ENCODE results near the gene RNF5. TPM values are rescaled to one million over a fixed set of nuclear protein-coding genes. Genes with fewer than 3 reads are reported as not detected.

The RNF5 gene
- total and polyA plus RNA-seq, 2 experiments from 2014 or later = 133 to 169 TPM

- no peaks in the 10 kb centered on the region for H4K20me1 ChIP-seq (ENCODE audit: insufficient read depth, poor library complexity, severe bottlenecking)
- H3K9me2 ChIP-seq (replicated peaks; ENCODE audit: insufficient read depth) = no peaks in the 10 kb centered on the region
- peaks cover 5% of the 10 kb centered on the region for H3K4me1 ChIP-seq (ENCODE audit: insufficient read depth)
- WGBS (ENCODE audit: low lambda C conversion rate, missing lambda C conversion rate) = 83% methylated on average over 2 of the region's 2 CpGs
- no peak overlapping the region for H2AFZ ChIP-seq
- H3K36me3 ChIP-seq (replicated peaks; ENCODE audit: insufficient read depth, low read depth) = no peaks in the 10 kb centered on the region
- no peaks in the 10 kb centered on the region for H3K9me3 ChIP-seq (ENCODE audit: low read depth)
- no peak overlapping the region for H3K4me2 ChIP-seq
- peaks cover 19% of the 10 kb centered on the region for H3K79me2 ChIP-seq
- peak overlapping the region; percentile 67 for H3K27ac ChIP-seq
- H3K4me3 ChIP-seq = no peak overlapping the region
- H3K27me3 ChIP-seq = no peaks in the 10 kb centered on the region
- TF ChIP-seq, protein P1, sequence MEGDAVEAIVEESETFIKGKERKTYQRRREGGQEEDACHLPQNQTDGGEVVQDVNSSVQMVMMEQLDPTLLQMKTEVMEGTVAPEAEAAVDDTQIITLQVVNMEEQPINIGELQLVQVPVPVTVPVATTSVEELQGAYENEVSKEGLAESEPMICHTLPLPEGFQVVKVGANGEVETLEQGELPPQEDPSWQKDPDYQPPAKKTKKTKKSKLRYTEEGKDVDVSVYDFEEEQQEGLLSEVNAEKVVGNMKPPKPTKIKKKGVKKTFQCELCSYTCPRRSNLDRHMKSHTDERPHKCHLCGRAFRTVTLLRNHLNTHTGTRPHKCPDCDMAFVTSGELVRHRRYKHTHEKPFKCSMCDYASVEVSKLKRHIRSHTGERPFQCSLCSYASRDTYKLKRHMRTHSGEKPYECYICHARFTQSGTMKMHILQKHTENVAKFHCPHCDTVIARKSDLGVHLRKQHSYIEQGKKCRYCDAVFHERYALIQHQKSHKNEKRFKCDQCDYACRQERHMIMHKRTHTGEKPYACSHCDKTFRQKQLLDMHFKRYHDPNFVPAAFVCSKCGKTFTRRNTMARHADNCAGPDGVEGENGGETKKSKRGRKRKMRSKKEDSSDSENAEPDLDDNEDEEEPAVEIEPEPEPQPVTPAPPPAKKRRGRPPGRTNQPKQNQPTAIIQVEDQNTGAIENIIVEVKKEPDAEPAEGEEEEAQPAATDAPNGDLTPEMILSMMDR (IDR thresholded peaks at IDR 0.05; ENCODE audit: poor library complexity) = no peak
- no peak for TF ChIP-seq EZH2phosphoT487 (IDR thresholded peaks at IDR 0.05; ENCODE audit: low read depth, severe bottlenecking, unreplicated experiment)
- no peak for TF ChIP-seq EZH2 (IDR thresholded peaks at IDR 0.05; ENCODE audit: borderline replicate concordance)
- no peak for DNase-seq (ENCODE audit: low spot score)
These were observed 9.9 kb upstream of the RNF5 start for GRCh38 chr6:32168350-32168749.

- H3K79me2 ChIP-seq = peaks cover 26% of the 10 kb centered on the region
- no peak for DNase-seq (ENCODE audit: low spot score)
- no peaks in the 10 kb centered on the region for H3K9me2 ChIP-seq (replicated peaks; ENCODE audit: insufficient read depth)
- WGBS (ENCODE audit: low lambda C conversion rate, missing lambda C conversion rate) = 92% methylated on average over 11 of the region's 11 CpGs
- no peaks in the 10 kb centered on the region for H4K20me1 ChIP-seq (ENCODE audit: insufficient read depth, poor library complexity, severe bottlenecking)
- H3K27me3 ChIP-seq = no peaks in the 10 kb centered on the region
- no peak overlapping the region for H3K4me2 ChIP-seq
- H3K36me3 ChIP-seq (replicated peaks; ENCODE audit: insufficient read depth, low read depth) = no peaks in the 10 kb centered on the region
- H3K9me3 ChIP-seq (ENCODE audit: low read depth) = no peaks in the 10 kb centered on the region
- H3K4me1 ChIP-seq (ENCODE audit: insufficient read depth) = peaks cover 5% of the 10 kb centered on the region
- no peak overlapping the region for H2AFZ ChIP-seq
- no peak for TF ChIP-seq EZH2 (IDR thresholded peaks at IDR 0.05; ENCODE audit: borderline replicate concordance)
- no peak for TF ChIP-seq EZH2phosphoT487 (IDR thresholded peaks at IDR 0.05; ENCODE audit: low read depth, severe bottlenecking, unreplicated experiment)
- TF ChIP-seq, protein P1 (IDR thresholded peaks at IDR 0.05; ENCODE audit: poor library complexity) = no peak
- no peak overlapping the region for H3K27ac ChIP-seq
- no peak overlapping the region for H3K4me3 ChIP-seq
These were observed 9.2 kb upstream of the RNF5 start for GRCh38 chr6:32168807-32169591.

GRCh38 chr6:32170294-32170693, 7.9 kb upstream of the RNF5 start:
- Histone ChIP-seq H3K36me3 (replicated peaks; ENCODE audit: insufficient read depth, low read depth) (no peaks in the 10 kb centered on the region), H3K4me3 (no peak overlapping the region), H3K4me2 (no peak overlapping the region), H3K27me3 (no peaks in the 10 kb centered on the region), H3K27ac (no peak overlapping the region), H2AFZ (no peak overlapping the region), H3K9me3 (ENCODE audit: low read depth) (no peaks in the 10 kb centered on the region), H3K4me1 (ENCODE audit: insufficient read depth) (peaks cover 12% of the 10 kb centered on the region), H3K79me2 (peaks cover 39% of the 10 kb centered on the region), H3K9me2 (replicated peaks; ENCODE audit: insufficient read depth) (no peaks in the 10 kb centered on the region), H4K20me1 (ENCODE audit: insufficient read depth, poor library complexity, severe bottlenecking) (no peaks in the 10 kb centered on the region)
- no peak for TF ChIP-seq EZH2phosphoT487 (IDR thresholded peaks at IDR 0.05; ENCODE audit: low read depth, severe bottlenecking, unreplicated experiment)
- TF ChIP-seq, protein P1 (IDR thresholded peaks at IDR 0.05; ENCODE audit: poor library complexity) = no peak
- TF ChIP-seq EZH2 (IDR thresholded peaks at IDR 0.05; ENCODE audit: borderline replicate concordance) = no peak
- WGBS (ENCODE audit: low lambda C conversion rate, missing lambda C conversion rate) = 94% methylated on average over 11 of the region's 11 CpGs
- DNase-seq (ENCODE audit: low spot score) = no peak

All from hepatocyte (in vitro differentiated cells).